Skin of body (tissue), 2 donors: ENCODE results near the gene CSNK1D. TPM values are rescaled to one million over a fixed set of nuclear protein-coding genes. Genes with fewer than 3 reads are reported as not detected.
"Not testable (repeated sequence)": the region's sequence is repeated elsewhere in the genome, so short reads cannot be mapped to it uniquely, and the experiment has no call there.

Experiments
- DNase-seq: peaks from one replicate; lab custom pipeline; 2025; lab: John Stamatoyannopoulos, UW
- total RNA-seq: library from RNA; depleted of rRNA; stranded (reverse); fragments of >200 nt; gene quantifications from one replicate; pipeline ENCODE4 v1.2.3, GENCODE V29; 2014

Gene CSNK1D
- total RNA-seq, 1 donor from 2014 or later: 40.5 TPM

DNA sequence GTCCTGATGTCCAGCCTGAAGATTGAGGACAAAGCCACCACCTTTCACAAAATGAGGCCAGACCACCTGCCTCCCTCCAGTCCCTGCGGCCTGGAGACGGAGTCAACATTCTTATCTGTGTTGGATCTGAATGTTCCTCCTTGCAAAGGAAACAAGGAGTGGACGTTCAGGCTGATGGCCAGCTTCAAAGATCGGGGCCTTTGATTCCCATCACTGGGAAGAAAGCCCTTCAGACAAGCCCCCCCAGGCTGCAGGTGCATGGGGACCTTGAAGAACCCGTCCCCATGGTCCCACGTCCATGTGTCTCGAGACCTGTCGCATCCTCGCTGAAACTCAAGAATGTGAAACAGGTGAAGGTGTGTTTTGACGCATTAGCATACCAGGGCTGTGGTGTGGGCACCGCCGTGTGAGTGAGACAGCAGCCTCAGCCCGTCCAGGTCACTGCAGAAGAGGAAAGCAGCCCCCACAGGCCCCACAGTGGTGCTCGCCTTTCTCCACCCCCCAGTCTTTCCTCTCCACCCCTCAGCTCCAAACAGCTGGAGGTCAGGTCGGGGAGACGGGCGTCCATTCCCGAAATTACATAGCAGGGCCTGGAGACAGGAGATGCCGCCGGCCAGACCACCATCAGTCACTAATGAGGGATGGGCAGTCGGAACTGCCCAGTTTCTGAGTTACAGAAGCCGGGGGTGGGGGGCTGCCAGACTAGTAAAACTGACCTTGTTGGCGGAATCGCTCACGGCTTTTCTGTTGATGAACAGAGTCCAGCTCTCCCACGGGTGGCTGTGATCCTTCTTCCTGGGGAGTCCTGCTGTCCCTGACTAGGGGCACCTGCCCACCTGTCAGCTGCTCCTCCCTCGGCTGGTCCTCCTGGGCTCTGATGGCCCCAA is 877 bp upstream of the CSNK1D start:
- DNase-seq: no peak

DNA sequence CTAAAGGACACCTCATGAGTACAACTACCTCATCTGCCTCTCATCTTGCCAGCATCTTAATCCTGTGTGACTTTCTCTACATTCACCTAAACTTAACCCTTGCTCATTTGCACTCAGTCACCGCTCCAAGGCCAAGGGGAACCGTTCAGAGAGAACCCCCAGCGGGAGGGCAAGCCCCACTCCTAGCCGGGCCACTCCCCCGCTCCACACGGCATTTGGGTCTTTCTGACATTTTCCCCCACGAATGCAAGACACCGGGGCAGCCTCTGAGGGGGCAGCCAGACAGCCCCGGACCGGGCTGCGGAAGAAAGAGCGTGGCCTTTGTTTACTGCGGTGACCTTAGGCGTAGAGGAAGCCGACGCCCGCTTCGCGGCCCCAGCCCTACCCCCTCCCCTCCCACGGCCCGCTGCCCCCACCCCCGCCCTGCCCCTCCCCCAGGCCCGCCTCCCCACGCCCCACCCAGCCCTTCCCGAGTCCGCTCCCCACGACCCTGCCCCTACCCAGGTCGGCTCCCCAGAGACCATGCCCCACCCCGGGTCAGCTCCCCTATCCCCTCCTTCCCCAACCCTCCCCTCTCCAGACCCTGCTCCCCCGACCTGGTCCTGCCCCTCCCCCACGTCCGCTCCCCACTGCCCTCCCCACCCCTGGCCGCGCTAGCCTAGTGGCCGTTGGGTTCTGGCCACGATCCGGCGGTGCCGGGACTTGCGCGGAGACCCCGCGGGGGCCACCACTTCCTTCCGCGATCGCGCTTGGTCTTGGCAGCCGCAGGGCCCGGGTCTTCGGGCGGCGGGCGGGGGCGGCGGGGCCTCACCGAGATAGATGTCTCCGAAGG is 789 bp downstream of the CSNK1D start:
- no peak for DNase-seq

DNA sequence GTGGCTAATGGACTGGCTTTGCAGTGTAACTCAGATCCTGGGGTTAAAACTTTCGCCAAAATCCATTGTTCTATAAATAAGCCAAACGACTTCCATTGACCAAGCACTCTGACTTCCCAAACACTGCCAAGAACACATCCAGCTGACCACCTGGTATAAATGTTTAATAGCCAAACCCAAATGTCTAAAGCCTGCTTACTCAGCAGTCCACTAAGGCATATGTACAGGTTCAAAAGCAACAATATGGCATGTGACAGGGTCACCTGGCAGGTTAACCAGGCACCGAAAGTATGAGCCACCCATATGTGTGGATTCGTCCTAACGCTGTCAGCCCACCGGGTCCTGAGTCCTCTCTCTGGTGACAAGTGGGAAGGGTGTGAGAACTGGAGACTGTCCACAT is 2.1 kb downstream of the CSNK1D start:
- no peak for DNase-seq

DNA sequence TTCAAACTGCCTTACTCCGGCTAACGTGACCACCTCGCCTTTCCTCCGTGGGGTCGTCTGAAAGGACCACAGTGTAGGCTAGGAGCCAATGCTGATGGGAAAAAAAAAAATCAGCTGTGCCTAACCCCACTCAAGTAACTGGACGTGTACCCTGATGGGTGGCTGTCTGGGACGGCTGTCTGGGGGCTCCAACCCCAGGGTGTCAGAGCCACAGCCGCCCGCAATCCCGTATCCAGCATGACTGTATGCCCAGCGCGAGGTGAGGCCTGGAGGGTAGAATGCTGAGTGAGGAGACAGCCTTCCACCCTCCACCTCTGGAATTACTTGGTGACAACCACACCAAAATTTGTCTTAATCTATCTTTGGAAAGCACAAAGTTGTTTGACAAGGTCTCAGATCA is 2.8 kb downstream of the CSNK1D start:
- no peak for DNase-seq

DNA sequence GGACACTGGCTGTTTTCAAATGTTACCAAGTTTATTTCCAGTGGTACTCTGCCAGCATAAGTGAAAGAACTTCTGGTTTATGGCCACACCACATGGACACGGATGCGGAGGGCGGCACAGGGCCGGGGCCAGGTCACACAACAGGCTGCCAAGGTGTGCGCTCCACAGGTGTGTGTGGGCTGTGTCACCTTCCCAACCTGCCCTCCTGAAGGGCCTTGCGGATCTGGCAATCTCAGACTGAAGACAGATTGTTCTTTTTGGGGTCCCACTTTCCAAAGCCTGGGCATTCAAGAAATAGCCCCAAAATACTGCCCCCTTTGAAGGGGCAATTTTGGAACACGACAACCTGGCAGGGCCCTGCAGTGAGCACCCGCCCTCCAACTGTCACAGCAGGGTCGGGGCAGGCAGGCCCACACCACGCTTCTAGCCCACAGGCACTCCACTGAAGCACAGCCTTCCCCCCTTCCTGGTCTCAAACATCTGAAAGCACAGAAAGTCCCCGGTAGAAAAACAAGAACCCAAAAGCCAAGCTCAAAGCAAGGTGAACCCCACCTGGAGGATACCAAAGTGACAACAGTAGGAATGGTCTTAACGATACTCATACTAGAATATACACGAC is 3.5 kb downstream of the CSNK1D start:
- DNase-seq: no peak

DNA sequence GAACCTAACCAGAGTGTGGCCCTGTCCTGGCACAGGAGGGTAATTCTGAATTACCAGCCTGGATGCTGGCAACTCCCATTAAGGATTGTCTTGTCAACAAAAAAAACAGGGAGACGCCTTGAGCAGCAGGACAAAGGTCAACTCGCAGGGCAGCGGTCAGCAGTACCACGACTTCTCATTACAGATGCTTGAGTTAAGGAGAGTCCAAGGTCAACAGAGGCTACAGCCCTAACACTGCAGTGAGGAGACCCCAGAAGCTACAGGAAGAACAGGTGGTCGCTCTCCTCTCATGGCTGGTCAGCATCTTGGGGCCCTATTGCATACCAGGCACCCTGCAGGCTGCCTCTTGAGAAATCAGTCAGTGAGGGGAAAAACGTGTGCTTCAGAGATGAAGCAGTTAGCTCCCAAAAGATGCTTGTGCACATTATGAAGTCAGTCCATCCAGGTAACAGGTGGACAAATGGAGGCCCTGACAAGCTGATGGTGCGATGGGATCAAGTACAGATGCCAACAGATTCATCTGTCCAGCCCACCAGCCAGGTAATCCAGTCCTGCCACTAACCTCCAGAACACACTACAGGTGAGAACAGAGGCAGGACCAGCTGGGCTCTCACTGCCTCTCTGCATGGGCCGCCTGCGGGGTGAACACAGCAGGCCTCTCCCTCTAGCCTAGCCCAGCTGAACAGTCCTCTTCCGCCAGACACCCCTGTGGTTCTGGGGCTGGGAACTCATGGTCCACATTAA is 4.2 kb downstream of the CSNK1D start:
- DNase-seq: no peak

DNA sequence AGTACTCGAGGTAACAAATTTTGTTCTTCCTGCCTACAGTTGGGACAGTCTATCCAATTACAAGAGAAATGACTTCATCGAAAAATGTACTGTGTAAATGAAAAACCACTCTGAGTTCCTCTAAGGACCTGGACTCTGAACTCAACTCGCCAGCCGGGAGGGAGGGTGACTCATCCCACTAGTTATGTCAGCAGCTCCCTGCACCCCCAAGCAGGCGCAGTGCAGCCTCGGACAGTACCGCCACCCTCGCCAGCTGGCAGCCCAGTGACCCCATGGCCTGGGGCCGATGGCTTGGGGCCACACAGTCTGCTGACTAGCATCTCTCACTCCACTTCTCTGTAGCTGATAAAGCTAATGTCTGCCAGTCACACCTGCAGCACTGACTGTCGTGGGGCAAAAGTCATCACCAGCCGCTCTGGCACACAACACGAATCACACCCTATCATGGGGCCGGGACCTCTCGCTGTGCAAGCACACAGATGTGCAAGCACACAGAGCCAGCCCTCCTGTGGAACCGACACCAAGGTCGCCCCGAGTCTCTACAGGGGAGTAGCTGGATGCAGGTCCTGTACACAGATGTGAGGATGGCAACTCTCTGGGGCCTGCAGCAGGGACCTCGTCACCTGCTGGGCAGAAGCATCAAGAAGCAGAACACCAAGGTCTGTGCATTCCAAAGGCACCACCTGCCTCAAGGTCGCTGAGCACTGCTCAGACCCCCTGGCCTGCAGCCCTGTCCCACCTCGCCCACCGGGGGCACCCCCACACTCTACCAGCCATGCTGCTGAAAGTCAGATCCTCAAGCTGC is 5.7 kb downstream of the CSNK1D start:
- DNase-seq: peak; percentile 60

DNA sequence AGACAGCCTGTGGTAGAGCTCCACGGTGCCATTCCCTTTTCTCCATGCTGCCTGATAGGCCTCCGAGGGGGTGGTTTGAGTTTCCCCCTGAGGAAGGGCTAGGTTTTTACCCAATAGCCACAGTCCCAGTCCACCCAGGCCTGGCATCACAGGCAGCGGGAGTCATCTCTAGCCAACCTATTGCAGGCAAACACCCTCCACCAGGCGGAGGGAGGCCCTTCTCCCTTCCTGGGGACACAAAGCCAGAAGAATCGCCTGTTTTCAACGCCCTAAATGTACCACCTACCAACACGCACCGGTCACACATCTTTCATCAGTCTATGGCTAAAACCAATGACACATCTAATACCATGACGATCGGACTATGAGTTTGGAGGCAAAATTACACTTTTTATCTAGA is 7.4 kb downstream of the CSNK1D start:
- DNase-seq: no peak

DNA sequence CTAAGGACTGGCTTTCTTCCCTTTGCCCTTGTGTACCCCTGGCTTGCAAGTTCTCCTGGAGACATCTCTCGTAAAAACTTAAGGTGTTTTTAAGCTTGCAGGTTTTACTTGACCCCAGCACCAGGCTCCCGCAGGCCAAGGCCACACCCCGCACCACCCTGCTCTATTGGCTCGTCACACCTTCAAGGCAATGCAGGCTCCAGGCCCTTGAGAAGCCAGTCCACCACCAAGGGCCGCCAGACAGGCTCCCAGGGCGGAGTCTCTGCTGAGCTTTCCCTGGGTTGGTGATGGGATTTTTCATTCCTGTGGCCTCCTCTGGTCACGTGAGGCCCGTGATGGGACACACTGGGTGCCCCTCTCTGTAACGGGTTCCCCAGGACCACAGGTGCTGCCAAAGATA is 9.9 kb downstream of the CSNK1D start:
- DNase-seq: no peak

DNA sequence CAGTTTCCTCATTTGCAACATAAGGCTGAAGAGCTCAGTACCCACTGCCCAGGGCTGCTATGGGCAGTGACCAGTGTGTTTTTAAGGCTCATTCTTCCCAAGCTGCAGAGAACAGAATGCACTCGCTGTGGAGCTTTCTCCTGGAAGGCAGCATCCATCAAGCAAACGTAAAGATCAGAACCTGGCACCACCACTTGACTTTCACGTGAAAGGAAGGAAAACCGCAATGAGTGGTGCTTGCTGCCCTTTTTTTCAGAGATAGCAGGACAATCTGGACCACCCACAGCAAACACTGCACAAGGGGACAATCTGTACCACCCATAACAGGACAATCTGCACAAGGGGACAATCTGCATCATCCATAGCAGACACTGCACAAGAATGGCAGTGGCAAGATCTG is 11.2 kb downstream of the CSNK1D start:
- DNase-seq: no peak

DNA sequence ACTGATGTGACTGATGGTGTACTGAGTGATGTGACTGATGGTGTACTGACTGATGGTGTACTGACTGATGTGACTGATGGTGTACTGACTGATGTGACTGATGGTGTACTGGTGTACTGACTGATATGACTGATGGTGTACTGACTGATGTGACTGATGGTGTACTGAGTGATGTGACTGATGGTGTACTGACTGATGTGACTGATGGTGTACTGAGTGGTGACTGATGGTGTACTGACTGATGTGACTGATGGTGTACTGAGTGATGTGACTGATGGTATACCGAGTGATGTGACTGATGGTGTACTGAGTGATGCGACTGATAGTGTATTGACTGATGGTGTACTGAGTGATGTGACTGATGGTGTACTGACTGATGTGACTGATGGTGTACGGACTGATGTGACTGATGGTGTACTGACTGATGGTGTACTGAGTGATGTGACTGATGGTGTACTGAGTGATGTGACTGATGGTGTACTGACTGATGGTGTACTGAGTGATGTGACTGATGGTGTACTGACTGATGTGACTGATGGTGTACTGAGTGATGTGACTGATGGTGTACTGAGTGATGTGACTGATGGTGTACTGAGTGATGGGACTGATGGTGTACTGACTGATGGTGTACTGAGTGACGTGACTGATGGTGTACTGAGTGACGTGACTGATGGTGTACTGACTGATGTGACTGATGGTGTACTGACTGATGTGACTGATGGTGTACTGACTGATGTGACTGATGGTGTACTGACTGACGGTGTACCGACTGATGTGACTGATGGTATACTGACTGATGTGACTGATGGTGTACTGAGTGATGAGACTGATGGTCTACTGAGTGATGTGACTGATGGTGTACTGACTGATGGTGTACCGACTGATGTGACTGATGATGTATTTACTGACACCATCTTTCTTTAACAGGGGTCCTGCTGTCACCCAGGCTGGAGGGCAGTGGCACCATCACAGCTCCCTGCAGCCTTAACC is 13.2 kb downstream of the CSNK1D start:
- not testable (repeated sequence) for DNase-seq

DNA sequence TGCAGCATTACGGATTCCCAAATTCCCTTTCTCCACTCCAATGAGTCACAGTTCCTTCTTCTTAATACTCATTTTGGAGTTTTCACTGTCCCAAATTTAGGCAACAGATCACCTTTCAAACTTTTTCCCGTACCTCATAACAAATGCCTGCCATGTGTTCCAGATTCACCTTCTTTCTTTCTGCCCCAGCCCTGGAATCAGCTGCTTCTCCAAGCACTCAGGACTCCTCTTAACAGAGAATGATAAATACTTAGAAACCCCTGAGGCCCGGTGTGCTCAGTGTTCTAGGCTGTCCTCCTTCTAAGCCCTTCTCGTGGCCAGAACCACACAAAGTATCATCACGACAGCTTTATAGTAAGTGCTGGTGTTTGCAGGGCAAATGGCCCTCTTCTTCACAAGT is 14.9 kb downstream of the CSNK1D start:
- no peak for DNase-seq

DNA sequence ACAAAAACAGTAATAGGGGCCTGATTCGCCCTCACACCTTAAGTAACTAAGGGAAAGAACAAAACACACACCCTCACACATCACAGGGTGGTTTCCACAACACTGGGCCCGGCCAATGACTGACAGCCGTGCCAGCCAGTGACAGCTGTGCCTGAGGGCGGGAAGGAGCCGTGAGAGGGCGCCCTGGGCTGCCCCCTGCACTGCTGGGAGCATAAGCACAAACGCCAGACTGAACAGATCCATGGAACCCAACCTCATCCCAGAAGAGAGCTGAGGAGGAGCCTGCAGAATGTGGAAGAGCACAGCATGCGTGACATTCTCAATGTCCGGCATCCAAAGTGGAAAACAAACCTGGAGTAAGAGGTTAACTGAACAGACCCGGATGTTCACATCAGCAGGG is 16.0 kb downstream of the CSNK1D start:
- no peak for DNase-seq

DNA sequence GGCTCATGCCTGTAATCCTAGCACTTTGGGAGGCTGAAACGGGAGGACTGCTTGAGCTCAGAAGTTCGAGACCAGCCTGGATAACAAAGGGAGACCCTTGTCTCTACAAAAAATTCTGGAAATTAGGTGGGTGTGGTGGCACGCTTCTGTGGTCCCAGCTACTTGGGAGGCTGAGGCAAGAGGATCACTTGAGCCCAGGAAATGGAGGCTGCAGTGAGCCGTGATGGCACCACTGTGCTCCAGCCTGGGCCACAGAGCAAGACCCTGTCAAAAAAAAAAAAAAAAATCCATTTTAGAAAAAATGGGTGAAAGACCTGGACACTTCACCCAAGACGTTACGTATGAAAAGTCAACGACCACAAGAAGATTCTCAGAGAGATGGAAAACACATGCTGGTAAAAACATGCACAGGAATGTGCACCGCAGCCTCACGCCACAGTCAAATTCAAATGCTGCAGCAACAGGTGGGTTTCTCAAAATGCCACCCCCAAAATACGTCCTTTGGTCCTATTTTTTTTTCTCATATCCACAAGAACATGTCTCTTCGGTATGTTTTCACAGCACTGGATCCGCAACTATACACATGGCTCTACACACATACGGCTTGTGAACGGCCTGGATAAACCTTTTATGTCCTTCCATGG is 17.1 kb downstream of the CSNK1D start:
- no peak for DNase-seq

DNA sequence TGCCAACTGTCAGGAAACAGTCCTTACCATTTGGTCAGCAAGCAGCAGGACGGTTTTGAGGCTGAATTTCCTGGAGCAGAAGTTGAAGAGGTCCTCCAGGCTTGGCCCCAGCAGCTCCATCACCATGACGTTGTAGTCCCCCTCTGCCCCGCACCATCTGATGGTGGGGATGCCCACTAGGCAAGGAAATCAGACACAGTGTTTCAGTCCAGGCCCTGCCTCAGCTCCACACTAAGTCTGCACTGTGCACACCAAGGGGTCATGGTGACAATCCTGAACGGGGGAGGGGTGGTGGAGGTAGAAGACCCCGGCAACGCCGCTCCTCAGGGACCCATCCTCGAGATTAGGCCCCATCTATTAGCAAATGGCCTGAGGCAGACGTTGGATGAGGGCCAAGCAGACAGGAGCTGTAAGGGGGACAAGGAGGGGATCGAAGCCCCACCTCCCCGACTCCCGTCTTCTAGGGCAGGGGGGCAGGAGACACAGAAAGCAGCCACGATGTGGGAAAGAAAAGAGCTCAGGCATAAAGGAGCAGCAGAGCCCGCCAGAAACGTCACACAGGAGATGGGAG is 18.0 kb downstream of the CSNK1D start:
- DNase-seq: no peak

DNA sequence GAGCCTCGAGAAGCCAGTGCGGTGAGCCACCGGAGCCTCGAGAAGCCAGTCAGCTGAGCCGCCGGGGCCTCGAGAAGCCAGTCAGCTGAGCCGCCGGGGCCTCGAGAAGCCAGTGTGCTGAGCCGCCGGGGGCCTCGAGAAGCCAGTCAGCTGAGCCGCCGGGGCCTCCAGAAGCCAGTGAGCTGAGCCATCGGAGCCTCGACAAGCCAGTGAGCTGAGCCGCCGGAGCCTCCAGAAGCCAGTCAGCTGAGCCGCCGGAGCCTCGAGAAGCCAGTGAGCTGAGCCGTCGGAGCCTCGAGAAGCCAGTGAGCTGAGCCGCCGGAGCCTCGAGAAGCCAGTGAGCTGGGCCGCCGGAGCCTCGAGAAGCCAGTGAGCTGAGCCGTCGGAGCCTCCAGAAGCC is 18.8 kb downstream of the CSNK1D start:
- DNase-seq: not testable (repeated sequence)

DNA sequence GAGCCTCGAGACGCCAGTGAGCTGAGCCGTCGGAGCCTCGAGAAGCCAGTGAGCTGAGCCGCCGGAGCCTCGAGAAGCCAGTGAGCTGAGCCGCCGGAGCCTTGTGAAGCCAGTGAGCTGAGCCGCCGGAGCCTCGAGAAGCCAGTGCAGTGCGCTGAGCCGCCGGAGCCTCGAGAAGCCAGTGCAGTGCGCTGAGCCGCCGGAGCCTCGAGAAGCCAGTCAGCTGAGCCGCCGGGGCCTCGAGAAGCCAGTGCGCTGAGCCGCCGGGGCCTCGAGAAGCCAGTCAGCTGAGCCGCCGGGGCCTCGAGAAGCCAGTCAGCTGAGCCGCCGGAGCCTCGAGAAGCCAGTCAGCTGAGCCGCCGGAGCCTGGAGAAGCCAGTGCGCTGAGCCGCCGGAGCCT is 19.4 kb downstream of the CSNK1D start:
- DNase-seq: not testable (repeated sequence)

DNA sequence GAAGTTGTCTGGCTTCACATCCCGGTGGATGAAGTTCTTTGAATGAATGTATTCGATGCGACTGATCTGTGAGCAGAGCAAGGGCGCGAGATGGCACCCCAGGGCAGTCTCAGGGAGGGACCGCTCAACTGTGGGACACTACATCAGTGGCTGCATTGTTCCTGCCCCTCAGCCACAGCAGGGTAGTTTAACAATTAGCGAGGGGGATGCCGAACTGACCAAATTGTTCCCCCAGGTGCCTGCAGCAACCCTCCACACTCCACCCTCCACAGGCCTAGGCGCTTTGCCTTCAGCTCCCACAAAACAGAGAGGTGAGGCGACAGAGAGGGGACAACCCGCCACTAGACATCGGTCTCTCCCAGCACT is 20.3 kb downstream of the CSNK1D start:
- DNase-seq: no peak
